DOHH2 (cell line): ENCODE measurements around the gene SLC2A4RG.

ENCODE experiments used
- EZH2phosphoT487 ChIP-seq: fragments of 200-600 bp; sonication (generic); IDR thresholded peaks from 2 replicates; pipeline ENCODE4 v1.6.1; 2017; ENCODE audit warnings: borderline replicate concordance, mild to moderate bottlenecking, antibody characterized with exemption, low read length, moderate library complexity, mixed read lengths
- TF ChIP-seq, protein P1 (sequence below): fragments of 200-600 bp; sonication (generic); IDR thresholded peaks from one replicate; pipeline ENCODE4 v1.5.1; 2014; ENCODE audit warnings: antibody characterized with exemption, mild to moderate bottlenecking, low read depth, low read length; ENCODE audit not compliant: poor library complexity, severe bottlenecking

- TF ChIP-seq, protein P1, sequence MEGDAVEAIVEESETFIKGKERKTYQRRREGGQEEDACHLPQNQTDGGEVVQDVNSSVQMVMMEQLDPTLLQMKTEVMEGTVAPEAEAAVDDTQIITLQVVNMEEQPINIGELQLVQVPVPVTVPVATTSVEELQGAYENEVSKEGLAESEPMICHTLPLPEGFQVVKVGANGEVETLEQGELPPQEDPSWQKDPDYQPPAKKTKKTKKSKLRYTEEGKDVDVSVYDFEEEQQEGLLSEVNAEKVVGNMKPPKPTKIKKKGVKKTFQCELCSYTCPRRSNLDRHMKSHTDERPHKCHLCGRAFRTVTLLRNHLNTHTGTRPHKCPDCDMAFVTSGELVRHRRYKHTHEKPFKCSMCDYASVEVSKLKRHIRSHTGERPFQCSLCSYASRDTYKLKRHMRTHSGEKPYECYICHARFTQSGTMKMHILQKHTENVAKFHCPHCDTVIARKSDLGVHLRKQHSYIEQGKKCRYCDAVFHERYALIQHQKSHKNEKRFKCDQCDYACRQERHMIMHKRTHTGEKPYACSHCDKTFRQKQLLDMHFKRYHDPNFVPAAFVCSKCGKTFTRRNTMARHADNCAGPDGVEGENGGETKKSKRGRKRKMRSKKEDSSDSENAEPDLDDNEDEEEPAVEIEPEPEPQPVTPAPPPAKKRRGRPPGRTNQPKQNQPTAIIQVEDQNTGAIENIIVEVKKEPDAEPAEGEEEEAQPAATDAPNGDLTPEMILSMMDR, result no peak
- no peak for TF ChIP-seq EZH2phosphoT487
Observed at GRCh38 chr20:63765902-63766301, 26.3 kb downstream of the SLC2A4RG start.
